HEK293 (cell line): ENCODE data around the gene PCNX4.

Experiments
- CTCF ChIP-seq: fragments of 450-650 bp; formaldehyde crosslinking; IDR thresholded peaks from 2 replicates; pipeline ENCODE4 v1.5.1; 2016; ENCODE audit warnings: missing biosample characterization, missing genetic modification characterization
- GLIS1 ChIP-seq: fragments of 450-650 bp; formaldehyde crosslinking; IDR thresholded peaks from 2 replicates; pipeline ENCODE4 v1.5.1; 2016; ENCODE audit warnings: missing biosample characterization, missing genetic modification characterization
- ZNF23 ChIP-seq: fragments of 450-650 bp; formaldehyde crosslinking; IDR thresholded peaks from 2 replicates; pipeline ENCODE4 v1.5.1; 2016; ENCODE audit warnings: missing biosample characterization, missing genetic modification characterization, borderline replicate concordance
- ZNF670 ChIP-seq: fragments of 450-650 bp; formaldehyde crosslinking; IDR thresholded peaks from 2 replicates; pipeline ENCODE4 v1.5.1; 2016; ENCODE audit warnings: missing biosample characterization, missing genetic modification characterization, low read depth

GRCh38 chr14:60165547-60165876 lies 73.8 kb downstream of the PCNX4 start:
- TF ChIP-seq CTCF (tag by site-specific recombination) = no peak
- TF ChIP-seq GLIS1 (tag by site-specific recombination) = no peak
- no peak for TF ChIP-seq ZNF23
- TF ChIP-seq ZNF670 = no peak
